HG03565 (cell line): ENCODE data around the gene TIMD4.
"Not testable (repeated sequence)": the region's sequence is repeated elsewhere in the genome, so short reads cannot be mapped to it uniquely, and the experiment has no call there.

Experiments used
- ATAC-seq: cut with Tn5 transposase; IDR thresholded peaks from one replicate; pipeline ENCODE4 v1.9.1; 2021; ENCODE audit warnings: mild to moderate bottlenecking, moderate library complexity; ENCODE audit not compliant: unreplicated experiment

The TIMD4 gene

DNA sequence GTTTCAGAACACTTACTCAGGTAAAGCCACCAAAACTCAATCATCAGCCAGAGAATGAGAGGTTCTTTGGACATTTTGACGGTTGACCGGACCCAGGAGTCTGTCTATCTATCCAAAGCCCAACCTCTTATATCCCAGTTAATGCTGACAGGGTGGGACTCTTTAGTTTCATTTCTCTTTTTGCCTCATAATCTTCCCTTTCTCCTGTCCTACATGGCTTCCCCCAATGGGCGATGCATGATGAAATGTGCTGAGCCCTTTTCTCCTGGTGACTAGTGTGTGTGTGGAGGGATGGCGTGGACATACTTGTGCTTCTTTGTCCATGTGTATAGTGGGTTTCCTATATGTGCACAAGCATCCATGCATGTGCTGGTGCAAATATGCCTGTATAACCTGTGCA lies at the start of gene TIMD4:
TSS of gene TIMD4 (minus strand) at position 102 of the 400 bp plus-strand sequence. CDS start at position 74, 28 bp downstream.
- ATAC-seq, result no peak

DNA sequence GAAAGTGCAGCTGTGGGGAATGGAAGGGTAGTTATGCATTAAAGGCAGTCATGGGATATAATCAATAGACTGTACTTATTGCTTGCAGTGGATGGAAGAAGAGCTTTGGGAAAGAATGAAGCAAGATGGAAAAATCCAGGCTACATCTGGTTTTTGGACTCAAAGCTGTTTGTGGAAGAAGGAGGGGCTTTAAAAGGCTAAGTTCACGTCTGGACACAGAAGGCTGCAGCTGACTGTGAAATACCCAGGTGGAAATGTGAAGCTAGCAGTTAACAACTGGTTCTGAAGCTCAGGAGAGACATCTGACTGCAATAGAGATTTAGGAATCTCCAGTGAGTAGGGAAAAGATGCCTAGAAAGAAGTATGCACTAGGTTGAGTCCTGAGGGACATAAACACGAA lies 43.2 kb upstream of the TIMD4 start:
- ATAC-seq, result no peak

DNA sequence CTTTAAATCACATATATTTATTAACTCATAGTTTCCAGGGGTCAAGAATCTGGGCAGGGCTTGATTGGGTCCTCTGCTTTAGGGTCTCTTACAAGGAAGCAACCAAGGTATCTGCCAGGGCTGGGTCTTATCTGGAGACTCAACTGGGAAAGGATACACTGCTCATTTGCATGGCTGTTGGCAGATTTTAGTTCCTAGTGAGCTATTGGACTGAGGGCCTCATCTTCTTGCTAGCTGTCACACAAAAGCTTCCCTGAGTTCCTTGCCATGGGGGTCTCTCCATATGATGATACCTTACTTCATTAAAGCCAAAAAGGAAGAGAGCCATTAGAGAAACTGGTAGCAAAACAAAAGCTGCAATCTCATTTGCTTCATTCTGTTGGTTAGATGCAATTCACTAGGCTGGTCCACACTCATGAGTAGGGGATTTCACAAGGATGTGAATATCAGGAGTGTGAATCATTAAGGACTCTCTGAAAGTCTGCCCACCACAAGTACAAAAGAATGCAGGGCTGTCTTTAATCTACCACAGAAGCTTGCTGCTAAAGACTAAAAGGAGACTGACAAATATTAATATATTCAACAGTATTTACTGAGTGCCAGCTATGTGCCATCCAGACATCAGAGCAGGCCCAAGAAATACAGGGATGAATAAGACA lies 42.0 kb upstream of the TIMD4 start:
- ATAC-seq, result peak; percentile 69

DNA sequence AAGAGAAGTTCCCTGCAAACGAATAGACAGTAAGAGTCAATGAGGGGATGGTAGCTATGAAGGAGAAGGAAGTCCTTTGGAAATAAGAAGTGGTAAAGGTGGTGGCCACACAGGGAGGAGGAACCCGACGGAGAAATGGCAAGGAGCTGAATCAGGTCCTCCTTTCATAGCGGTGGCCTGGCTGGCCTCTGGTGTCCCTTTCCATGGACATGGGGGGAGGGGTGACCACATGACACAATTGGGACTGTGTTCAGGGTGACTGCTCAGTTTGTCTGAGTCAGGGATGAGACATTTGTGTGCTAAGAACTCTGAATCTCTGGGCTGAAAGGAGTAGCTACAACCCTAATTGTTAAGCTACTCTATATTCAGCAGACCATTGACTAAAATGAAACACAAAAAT lies 28.7 kb upstream of the TIMD4 start:
- ATAC-seq, result no peak

DNA sequence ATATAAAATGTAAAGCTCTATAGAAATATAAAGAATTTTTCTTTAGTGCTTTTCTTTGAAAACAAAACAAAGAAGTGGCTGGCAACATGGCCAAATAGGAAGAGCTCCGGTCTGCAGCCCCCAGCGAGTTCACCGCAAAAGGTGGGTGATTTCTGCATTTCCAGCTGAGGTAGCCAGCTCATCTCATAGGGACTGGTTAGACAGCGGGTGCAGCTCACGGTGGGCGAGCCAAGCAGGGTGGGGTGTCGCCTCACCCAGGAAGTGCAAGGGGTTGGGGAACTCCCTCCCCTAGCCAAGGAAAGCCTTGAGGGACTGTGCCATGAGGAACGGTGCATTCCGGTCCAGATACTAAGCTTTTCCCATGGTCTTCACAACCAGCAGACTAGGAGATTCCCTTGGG lies 21.0 kb upstream of the TIMD4 start:
- ATAC-seq, result no peak

DNA sequence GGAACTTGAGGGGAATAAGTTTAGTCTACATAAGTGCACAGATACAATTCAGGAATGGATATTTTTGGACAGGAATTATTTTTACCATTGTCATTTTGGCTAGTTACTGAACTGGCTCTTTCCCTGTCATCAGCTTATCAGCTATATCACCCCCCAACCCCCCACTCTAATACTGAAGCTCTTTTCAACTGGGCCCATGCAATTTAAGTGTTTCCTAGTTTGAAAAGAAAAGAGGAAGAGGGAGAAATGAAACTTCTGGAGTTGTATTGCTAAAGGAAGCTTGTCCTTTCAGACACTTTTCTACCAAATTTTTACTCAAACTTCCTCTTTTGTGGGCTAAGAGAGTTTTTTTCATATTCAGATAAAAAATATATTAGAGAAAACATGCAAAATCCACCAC lies 18.5 kb upstream of the TIMD4 start:
- no peak for ATAC-seq

DNA sequence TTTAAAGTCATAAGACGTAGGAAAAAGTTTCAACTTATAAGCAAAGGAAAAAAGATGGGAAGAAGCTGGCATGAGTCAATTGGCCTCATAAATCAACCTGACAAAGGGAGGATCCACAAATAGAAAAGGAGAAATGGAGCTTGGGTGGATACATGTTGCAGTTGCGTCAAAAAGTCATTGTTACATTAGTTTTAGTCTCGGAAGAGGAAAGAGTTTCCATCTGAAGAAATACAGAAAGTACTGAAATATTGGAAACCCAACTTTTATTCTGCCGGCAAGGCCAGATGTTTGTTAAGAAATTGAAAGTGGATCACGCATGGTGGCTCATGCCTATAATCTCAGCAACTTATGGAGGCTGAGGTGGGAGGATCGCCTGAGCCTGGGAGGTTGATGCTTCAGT lies 11.3 kb upstream of the TIMD4 start:
- no peak for ATAC-seq

DNA sequence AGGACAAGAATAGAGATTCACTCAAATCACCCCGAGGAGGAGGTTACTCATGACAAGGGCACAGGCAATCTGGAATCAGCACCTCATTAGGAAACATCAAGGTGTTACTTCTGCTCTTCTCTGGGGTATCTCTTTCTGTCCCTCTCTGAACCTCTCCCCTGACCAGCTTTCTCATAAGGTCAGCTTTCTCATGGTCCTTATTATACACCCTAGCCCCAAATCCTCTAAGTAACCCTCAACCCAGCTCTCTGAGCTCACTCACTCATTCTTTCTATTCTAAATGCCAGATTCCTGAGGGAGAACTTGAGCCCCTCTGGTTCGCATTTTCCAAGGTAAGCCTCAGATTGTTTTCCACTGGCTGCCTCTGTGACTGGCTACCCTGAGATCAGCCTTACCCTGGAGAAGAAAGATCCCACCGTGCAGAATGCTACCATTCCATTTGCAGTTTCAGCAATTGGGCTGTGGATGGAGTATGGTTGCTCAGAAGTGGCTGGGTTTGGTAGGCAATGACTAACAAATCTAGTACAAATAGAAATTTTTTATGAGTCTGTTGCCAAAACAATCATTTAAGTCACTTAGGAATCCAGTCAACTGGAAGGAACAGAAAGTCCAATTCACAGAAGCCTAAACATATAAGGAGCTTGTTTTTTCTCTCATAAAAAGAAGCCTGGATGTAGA lies 9.0 kb upstream of the TIMD4 start:
- ATAC-seq, result no peak

DNA sequence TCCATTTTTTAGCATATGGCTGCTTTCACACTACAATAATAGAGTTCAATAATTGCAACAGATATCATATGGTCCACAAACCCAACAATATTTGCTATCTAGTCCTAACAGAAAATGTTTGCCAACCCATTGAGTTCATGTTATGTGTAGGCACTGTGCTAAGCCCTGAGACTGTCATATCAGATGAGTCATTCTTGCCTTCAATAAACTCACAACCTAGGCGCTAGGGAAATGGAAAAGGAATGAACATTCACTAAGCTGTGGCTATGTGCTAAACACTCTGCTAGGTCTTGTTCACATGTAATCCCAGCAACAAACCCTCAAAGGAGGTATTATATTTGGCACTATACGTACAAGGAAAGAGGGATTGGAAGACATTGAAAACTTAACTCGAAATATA lies 8.4 kb upstream of the TIMD4 start:
- no peak for ATAC-seq

DNA sequence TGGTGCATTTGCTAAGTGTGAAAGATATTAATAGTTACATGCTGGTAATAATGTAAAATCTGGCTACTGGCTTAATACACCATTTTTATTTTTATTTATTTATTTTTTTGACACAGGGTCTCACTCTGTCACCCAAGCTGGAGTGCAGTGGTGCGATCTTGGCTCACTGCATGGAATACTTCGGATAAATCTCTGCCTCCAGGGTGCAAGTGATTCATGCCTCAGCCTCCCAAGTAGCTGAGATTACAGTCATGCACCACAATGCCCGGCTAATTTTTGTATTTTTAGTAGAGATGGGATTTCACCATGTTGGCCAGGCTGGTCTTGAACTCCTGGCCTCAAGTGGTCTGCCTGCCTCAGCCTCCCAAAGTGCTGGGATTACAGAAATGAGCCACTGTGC lies 4.4 kb upstream of the TIMD4 start:
- not testable (repeated sequence) for ATAC-seq

DNA sequence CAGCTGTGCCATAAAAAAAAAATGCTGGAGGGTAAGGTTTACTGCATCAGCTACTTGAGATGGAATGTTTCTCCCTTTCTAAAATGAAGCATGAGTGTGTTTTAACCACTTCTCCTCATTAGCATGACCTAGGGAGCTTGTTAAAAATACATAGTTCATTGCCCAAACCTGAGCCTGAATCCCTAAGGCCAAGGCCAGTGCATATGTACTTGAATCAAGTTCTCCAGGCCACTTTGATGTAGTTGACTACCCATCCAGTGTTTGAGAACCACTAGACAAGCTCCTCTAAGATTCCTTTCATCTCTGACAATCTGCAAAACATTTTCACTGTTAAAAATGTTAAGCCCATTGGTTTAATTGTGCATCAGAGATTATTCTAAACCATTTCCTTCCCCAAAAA lies 6.7 kb downstream of the TIMD4 start:
- ATAC-seq, result no peak

DNA sequence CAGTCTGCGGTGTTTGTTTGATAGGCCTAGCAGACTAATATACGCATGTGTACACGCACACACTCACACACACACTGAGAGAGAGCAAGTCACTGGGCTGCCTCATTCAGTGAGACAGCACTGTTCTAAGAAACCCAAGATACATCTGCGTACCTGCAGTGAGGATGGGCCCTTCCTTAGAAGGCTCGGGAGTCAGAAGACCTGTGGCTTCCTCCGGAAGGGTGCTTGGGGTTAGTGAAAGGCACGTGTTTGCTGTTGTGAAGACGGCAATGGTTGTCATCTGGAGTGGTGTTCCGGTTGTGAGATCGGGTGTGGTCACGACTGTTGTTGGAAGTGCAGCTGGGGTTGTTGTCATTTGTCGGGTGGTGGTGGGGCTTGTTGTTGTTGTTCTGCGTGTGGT lies 11.7 kb downstream of the TIMD4 start:
- no peak for ATAC-seq

DNA sequence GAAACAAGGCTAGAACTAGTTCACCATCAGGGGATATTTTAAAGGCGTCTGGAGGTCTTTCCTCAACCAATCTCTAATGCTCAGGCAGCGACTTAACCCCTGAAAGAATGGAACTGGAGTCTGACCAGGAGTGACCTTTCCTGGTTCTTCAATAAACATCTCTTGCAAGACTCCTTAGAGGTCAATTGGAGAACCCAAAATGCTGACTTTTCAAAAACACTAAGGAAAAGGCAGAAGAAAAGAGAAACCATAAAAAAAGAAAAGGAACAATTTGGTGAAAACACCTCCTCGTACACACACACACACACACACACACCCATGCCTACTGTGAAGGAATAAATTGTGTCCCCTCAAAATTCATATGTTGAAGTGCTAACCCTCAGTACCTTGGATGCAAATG lies 12.3 kb downstream of the TIMD4 start:
- ATAC-seq, result no peak

DNA sequence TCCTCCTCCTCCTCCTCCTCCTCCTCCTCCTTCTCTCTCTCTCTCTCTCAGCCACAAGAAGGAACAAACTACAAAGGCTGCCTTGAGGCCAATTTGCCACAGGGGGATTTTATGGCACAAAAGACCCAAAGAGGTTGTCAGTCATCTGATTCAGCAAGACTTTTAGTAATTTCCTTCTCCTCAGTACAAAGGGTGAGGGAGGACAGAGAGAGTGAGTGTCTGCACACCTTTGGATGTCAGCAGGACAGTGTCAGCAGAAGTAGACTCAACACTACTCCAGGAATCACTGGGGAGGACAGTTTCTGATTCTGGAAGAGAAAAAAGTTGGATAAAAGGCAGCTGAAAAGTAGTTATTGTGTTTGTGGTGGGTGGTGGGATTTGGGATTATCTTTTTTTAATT lies 13.6 kb downstream of the TIMD4 start:
- no peak for ATAC-seq

DNA sequence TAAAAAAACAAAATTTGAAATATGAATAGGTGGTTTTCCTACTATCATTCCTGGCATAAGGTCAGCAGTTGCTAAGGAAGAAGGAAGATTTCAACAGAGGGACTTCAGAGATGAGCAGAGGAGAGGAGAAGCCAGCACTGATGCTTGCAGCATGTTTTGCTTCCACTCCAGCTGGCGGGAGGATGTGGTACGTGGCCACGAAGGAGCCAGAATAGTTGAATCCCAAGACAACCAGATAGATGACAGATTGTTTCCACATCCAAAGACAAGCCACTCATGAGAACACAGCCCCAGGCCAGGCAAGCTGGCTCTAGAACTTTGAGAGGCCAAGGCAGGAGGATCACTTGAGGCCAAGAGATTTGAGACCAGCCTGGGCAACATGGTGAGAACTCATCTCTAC lies 15.1 kb downstream of the TIMD4 start:
- no peak for ATAC-seq

DNA sequence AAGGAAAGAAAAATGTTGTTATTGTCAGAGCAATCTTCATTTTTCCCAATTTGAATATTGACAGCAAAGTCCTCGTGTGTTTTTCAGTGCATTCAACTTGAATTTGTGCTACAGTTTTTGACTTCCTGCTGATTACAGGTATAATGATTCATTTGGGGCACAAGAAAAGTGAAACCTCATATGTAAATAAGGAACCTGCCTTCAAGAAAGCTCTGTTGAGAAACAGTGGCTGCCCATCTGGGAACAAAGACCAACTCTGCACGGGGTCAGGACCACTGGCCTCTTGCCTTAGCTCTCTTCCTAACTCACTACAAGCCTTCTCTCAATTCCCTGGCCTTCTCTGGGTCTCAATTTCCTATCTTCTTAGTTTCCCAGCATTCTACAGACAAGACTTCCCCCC lies 21.0 kb downstream of the TIMD4 start:
- ATAC-seq, result peak; percentile 97

DNA sequence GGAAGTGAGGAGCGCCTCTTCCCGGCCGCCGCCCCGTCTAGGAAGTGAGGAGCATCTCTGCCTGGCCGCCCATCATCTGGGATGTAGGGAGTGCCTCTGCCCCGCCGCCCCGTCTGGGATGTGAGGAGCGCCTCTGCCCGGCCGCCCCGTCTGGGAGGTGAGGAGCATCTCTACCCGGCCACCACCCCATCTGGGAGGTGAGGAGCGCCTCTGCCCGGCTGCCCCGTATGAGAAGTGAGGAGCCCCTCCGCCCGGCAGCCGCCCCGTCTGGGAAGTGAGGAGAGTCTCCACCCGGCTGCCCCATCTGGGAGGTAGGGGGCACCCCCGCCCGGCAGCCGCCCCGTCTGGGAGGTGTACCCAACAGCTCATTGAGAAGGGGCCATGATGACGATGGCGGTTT lies 22.6 kb downstream of the TIMD4 start:
- not testable (repeated sequence) for ATAC-seq

DNA sequence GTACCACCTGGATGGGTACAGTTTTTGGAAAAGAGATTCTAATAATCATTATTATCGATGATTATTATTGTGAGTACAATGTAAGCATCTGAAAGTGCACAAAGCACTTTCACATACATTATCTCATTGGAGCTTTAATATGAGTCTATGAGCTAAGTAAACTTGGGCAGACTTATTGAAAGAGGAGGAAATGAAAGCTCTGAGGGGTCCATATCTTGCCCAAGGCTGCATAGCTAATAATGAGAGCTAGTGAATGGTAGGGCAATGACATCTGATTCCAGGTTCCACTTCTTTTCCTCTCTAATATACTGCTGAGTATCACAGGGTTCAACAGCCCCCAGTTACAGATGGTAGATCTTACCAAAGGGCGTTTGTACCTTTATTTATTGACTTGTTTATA lies 26.1 kb downstream of the TIMD4 start:
- no peak for ATAC-seq

DNA sequence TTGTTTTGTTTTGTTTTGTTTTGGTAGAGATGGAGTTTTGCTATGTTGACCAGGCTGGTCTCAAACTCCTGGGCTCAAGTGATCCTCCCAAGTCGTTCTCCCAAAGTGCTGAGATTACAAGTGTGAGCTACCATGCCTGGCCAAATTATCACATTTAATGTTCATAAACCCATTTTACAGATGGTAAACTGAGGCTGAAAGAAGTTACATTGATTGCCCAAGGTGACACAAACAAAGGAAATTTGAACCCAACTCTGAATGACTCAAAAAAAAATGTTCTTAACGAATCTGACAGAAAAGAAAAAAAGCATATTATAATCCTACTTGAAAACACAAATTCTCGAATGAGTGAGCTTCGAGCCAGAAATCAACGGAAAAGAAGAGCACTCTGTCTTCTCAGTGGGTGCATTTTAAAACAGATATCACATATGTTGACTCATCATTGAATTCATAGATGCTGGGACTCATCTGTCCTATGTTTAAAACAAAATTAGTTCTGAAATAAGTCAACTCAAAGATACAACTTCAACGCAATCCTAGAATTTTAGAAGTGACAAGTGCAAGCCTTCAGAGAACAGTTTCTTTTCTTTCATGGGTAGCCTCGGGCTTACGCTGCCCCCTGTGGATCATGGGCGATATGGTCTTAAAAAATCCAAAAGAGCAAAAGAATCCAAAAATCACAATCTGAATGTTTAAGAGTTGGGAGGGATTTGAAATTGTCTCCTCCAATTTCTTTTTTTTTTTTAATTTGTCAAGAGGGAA lies 28.4 kb downstream of the TIMD4 start:
- ATAC-seq, result no peak

DNA sequence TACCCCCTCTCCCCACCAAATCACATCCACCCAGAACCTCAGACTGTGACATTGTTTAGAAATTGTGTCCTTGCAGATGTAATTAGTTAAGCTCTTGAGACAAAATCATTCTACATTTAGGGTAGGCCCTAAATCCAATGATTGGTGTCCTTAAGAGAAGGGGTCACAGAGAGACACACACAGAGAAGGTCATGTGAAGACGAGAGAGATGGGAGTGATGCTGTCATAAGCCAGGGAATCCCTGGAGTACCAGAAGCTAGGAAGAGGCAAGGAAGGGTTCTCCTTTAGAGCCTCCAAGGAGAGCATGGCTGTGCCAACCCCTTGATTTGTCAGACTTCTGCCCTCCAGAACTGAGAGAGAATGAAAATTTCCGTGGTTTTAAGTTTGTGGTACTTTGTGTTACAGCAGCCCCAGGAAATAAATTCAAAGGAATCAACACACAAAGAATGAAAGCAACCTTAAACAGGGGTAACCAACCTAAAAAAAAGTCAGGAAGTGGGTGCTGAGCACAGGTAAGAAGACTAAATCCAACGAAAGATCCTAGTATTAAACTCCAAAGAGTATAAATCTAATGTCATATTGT lies 33.6 kb downstream of the TIMD4 start:
- no peak for ATAC-seq

DNA sequence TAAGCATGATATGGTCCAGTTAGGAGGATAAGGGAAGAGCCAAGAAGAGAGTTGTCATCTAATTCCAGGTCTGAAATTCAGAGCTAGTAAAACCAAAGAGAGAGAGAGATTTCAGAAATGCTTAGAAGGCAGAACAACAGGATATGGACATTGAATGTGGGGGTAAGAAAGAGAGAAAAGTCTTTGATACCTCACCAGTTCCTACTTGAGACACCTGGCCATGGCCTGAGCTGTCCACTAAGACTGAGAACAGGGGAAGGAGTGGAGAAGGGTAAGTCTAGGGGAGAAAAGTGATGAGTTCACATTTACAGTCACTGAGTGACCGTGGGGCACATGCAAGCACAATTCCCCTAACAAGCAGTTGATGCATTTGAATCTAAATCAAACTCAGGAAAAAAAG lies 35.5 kb downstream of the TIMD4 start:
- no peak for ATAC-seq

DNA sequence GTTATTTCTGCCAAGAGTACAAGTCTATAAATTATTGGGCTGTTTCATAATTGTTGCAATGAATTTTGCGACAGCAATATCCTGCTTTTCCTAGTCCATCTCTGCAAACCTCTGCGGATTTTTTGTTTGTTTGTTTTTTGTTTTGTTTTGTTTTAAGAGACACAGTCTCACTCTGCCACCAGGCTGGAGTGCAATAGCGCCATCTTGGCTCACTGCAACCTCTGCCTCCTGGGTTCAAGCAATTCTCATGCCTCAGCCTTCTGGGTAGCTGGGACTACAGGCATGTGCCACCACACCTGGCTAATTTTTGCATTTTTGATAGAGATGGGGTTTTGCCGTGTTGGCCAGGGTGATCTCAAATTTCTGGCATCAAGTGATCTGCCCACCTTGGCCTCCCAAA lies 37.3 kb downstream of the TIMD4 start:
- not testable (repeated sequence) for ATAC-seq
